ENCODE measurements around the gene TAS2R41.

The TAS2R41 gene

GRCh38 chr7:143493751-143494150 is 16.1 kb downstream of the TAS2R41 start:
- no peak for DNase-seq (ENCODE audit: low spot score)

GRCh38 chr7:143494622-143495021 is 16.9 kb downstream of the TAS2R41 start:
- DNase-seq (ENCODE audit: low spot score): no peak

GRCh38 chr7:143495851-143496250 is 18.2 kb downstream of the TAS2R41 start:
- no peak for DNase-seq (ENCODE audit: low spot score)

GRCh38 chr7:143496263-143496662 is 18.6 kb downstream of the TAS2R41 start:
- DNase-seq (ENCODE audit: low spot score): no peak

- DNase-seq (ENCODE audit: low spot score): no peak
These were observed 19.5 kb downstream of the TAS2R41 start for GRCh38 chr7:143497008-143497795.

- no peak for DNase-seq (ENCODE audit: low spot score)
These were observed 21.6 kb downstream of the TAS2R41 start for GRCh38 chr7:143499246-143499645.

GRCh38 chr7:143499743-143500348 is 22.2 kb downstream of the TAS2R41 start:
- DNase-seq (ENCODE audit: low spot score): no peak

GRCh38 chr7:143503261-143503660 is 25.6 kb downstream of the TAS2R41 start:
- no peak for DNase-seq (ENCODE audit: low spot score)

GRCh38 chr7:143504215-143504936 is 26.7 kb downstream of the TAS2R41 start:
- no peak for DNase-seq (ENCODE audit: low spot score)

- no peak for DNase-seq (ENCODE audit: low spot score)
These were observed 27.2 kb downstream of the TAS2R41 start for GRCh38 chr7:143504937-143505297.

- no peak for DNase-seq (ENCODE audit: low spot score)
These were observed 28.2 kb downstream of the TAS2R41 start for GRCh38 chr7:143505838-143506237.

GRCh38 chr7:143507094-143507518 is 29.4 kb downstream of the TAS2R41 start:
- DNase-seq (ENCODE audit: low spot score): no peak

GRCh38 chr7:143507534-143508055 is 29.9 kb downstream of the TAS2R41 start:
- no peak for DNase-seq (ENCODE audit: low spot score)

GRCh38 chr7:143510854-143511592 is 33.4 kb downstream of the TAS2R41 start:
- DNase-seq (ENCODE audit: low spot score): no peak

GRCh38 chr7:143511593-143512047 is 33.9 kb downstream of the TAS2R41 start:
- DNase-seq (ENCODE audit: low spot score): no peak

- peak; percentile 15 for DNase-seq (ENCODE audit: low spot score)
These were observed 35.0 kb downstream of the TAS2R41 start for GRCh38 chr7:143512488-143513340.

GRCh38 chr7:143514487-143514886 is 36.8 kb downstream of the TAS2R41 start:
- DNase-seq (ENCODE audit: low spot score): no peak

GRCh38 chr7:143514995-143515735 is 37.5 kb downstream of the TAS2R41 start:
- no peak for DNase-seq (ENCODE audit: low spot score)

GRCh38 chr7:143516981-143517380 is 39.3 kb downstream of the TAS2R41 start:
- DNase-seq (ENCODE audit: low spot score): no peak

- no peak for DNase-seq (ENCODE audit: low spot score)
These were observed 40.8 kb downstream of the TAS2R41 start for GRCh38 chr7:143518521-143518920.

All from Ammon's horn (tissue), 1 donor.